GM23338 (cell line): ENCODE measurements around the gene GPR141. TPM values are rescaled to one million over a fixed set of nuclear protein-coding genes. Genes with fewer than 3 reads are reported as not detected.
A peak's percentile ranks its signal among the peaks of the same experiment; 100 is the strongest.

ENCODE experiments used
- ATAC-seq: fragments of 200-7000 bp; cut with Tn5 transposase; 3 replicates; pipeline ENCODE4 v1.9.1; 2020
- DNase-seq: peaks from one replicate; pipeline ENCODE4 v3.0.0-alpha.2; 2015; ENCODE audit warnings: low spot score
- H2AFZ ChIP-seq: fragments of 200-600 bp; sonication (generic); 2 replicates; pipeline ENCODE4 v1.8.0; 2016; ENCODE audit warnings: antibody characterized with exemption, mild to moderate bottlenecking, moderate library complexity
- H3F3A ChIP-seq: fragments of 200-600 bp; sonication (generic); replicated peaks from 2 replicates; pipeline ENCODE4 v1.8.0; 2017; ENCODE audit warnings: antibody characterized with exemption, mixed run types, low read depth
- H3K27ac ChIP-seq: fragments of 200-600 bp; sonication (generic); 2 replicates; pipeline ENCODE4 v1.6.1; 2016; ENCODE audit warnings: low read depth
- H3K27me3 ChIP-seq: fragments of 200-600 bp; sonication (generic); 2 replicates; pipeline ENCODE4 v1.8.0; 2016; ENCODE audit warnings: mild to moderate bottlenecking, mixed run types, moderate library complexity; ENCODE audit not compliant: insufficient read depth
- H3K36me3 ChIP-seq: fragments of 200-600 bp; sonication (generic); 2 replicates; pipeline ENCODE4 v1.8.0; 2016; ENCODE audit warnings: mild to moderate bottlenecking; ENCODE audit not compliant: insufficient read depth
- H3K4me1 ChIP-seq: fragments of 200-600 bp; sonication (generic); 2 replicates; pipeline ENCODE4 v1.8.0; 2016; ENCODE audit warnings: mild to moderate bottlenecking, moderate library complexity; ENCODE audit not compliant: insufficient read depth
- H3K4me2 ChIP-seq: fragments of 200-600 bp; sonication (generic); 2 replicates; pipeline ENCODE4 v1.7.1; 2017; ENCODE audit warnings: mixed run types
- H3K4me3 ChIP-seq: fragments of 200-600 bp; sonication (generic); 2 replicates; pipeline ENCODE4 v1.6.1; 2016; ENCODE audit warnings: mixed run types
- H3K79me2 ChIP-seq: fragments of 200-600 bp; sonication (generic); replicated peaks from 2 replicates; pipeline ENCODE4 v1.8.0; 2017; ENCODE audit warnings: mild to moderate bottlenecking; ENCODE audit not compliant: insufficient read depth
- H3K9me2 ChIP-seq: fragments of 200-600 bp; sonication (generic); 2 replicates; pipeline ENCODE4 v1.8.0; 2017; ENCODE audit not compliant: insufficient read depth
- H4K20me1 ChIP-seq: fragments of 200-600 bp; sonication (generic); replicated peaks from 2 replicates; pipeline ENCODE4 v1.8.0; 2017; ENCODE audit warnings: mild to moderate bottlenecking; ENCODE audit not compliant: insufficient read depth
- H3K27ac Mint-ChIP-seq: 2 replicates; pipeline ENCODE4 v1.8.0; 2020; ENCODE audit warnings: inconsistent platforms, mild to moderate bottlenecking, moderate library complexity, mixed read lengths
- H3K27me3 Mint-ChIP-seq: 3 replicates; pipeline ENCODE4 v1.8.0; 2022; ENCODE audit warnings: low read depth, mild to moderate bottlenecking, moderate library complexity, mixed read lengths, inconsistent platforms; ENCODE audit not compliant: insufficient read depth, poor library complexity
- H3K36me3 Mint-ChIP-seq: 3 replicates; pipeline ENCODE4 v1.8.0; 2021; ENCODE audit warnings: low read depth, mild to moderate bottlenecking, inconsistent platforms, moderate library complexity, mixed read lengths
- H3K4me1 Mint-ChIP-seq: 3 replicates; pipeline ENCODE4 v1.8.0; 2020; ENCODE audit warnings: mild to moderate bottlenecking, inconsistent platforms, mixed read lengths
- H3K4me3 Mint-ChIP-seq: 3 replicates; pipeline ENCODE4 v1.8.0; 2021; ENCODE audit warnings: moderate library complexity, mild to moderate bottlenecking, inconsistent platforms, mixed read lengths
- H3K9me3 Mint-ChIP-seq: 3 replicates; pipeline ENCODE4 v1.8.0; 2020; ENCODE audit warnings: moderate library complexity, mild to moderate bottlenecking, inconsistent platforms, mixed read lengths
- EZH2 ChIP-seq: fragments of 200-600 bp; sonication (generic); IDR thresholded peaks from one replicate; pipeline ENCODE4 v1.8.0; 2017; ENCODE audit warnings: antibody characterized with exemption, mild to moderate bottlenecking, low read depth; ENCODE audit not compliant: unreplicated experiment
- EZH2phosphoT487 ChIP-seq: fragments of 200-600 bp; sonication (generic); IDR thresholded peaks from one replicate; pipeline ENCODE4 v1.8.1; 2018; ENCODE audit warnings: antibody characterized with exemption; ENCODE audit not compliant: unreplicated experiment
- JUNB ChIP-seq: IDR thresholded peaks from one replicate; pipeline ENCODE4 v1.6.1; 2016; ENCODE audit warnings: antibody characterized with exemption; ENCODE audit not compliant: unreplicated experiment
- NANOG ChIP-seq: IDR thresholded peaks from 2 replicates; pipeline ENCODE4 v1.6.1; 2016; ENCODE audit warnings: antibody characterized with exemption, borderline replicate concordance
- STAT1 ChIP-seq: IDR thresholded peaks from one replicate; pipeline ENCODE4 v1.6.1; 2016; ENCODE audit warnings: antibody characterized with exemption; ENCODE audit not compliant: unreplicated experiment
- polyA plus RNA-seq: library from polyadenylated mRNA; unstranded; fragments of >200 nt; fragmentation: Nextera tagmentation; extraction: Ambion mirVana; gene quantifications from 2 replicates; pipeline ENCODE4 v1.2.1, GENCODE V29; 2016
- total RNA-seq: library from RNA; depleted of rRNA; stranded (reverse); fragments of >200 nt; shearing (Covaris generic); gene quantifications from 2 replicates; pipeline ENCODE4 v1.2.3, GENCODE V29; 2014
- TF ChIP-seq, protein P1 (sequence below): IDR thresholded peaks from 2 replicates; pipeline ENCODE4 v1.6.1; 2016; ENCODE audit warnings: antibody characterized with exemption
- TF ChIP-seq, protein P2 (sequence below): fragments of 250-450 bp; sonication (Bioruptor Pico); IDR thresholded peaks from 2 replicates; pipeline ENCODE4 v1.5.0; 2020; ENCODE audit warnings: mild to moderate bottlenecking, moderate library complexity

The GPR141 gene
- total and polyA plus RNA-seq, 2 experiments from 2014 or later = 0.80 TPM; not detected in 1

DNA sequence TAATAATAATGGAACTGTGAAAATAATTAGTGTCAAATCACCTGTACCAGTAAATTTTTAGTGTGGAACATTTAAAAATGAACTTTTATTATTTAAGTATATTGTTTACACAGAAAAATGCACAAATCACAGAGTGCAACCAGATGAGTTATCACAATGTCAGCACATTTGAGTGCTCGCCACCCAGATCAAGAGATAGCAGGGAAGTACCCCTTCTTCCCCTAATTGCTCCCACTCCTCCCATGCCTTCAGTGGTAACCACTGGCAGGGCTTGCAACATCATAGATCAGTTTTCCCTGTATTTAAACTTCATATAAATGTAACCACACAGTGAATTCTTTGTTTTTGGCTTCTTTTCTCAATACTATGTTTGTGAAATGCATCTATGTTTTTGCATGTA is 7.8 kb upstream of the GPR141 start:
- H3K4me3 ChIP-seq = no peak overlapping the region
- no peaks in the 10 kb centered on the region for H4K20me1 ChIP-seq
- H2AFZ ChIP-seq = no peak overlapping the region
- Mint-ChIP-seq H3K4me3 (no peak overlapping the region), H3K27ac (no peak overlapping the region), H3K27me3 (no peaks in the 10 kb centered on the region), H3K36me3 (no peaks in the 10 kb centered on the region), H3K9me3 (no peaks in the 10 kb centered on the region), H3K4me1 (peaks cover 7% of the 10 kb centered on the region)
- DNase-seq = no peak
- no peak overlapping the region for H3K27ac ChIP-seq
- no peaks in the 10 kb centered on the region for H3K27me3 ChIP-seq
- no peak for TF ChIP-seq EZH2phosphoT487
- no peak for TF ChIP-seq STAT1
- no peak for TF ChIP-seq EZH2
- TF ChIP-seq, protein P1, sequence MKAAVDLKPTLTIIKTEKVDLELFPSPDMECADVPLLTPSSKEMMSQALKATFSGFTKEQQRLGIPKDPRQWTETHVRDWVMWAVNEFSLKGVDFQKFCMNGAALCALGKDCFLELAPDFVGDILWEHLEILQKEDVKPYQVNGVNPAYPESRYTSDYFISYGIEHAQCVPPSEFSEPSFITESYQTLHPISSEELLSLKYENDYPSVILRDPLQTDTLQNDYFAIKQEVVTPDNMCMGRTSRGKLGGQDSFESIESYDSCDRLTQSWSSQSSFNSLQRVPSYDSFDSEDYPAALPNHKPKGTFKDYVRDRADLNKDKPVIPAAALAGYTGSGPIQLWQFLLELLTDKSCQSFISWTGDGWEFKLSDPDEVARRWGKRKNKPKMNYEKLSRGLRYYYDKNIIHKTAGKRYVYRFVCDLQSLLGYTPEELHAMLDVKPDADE = no peak
- TF ChIP-seq JUNB = no peak
- no peak for TF ChIP-seq NANOG
- H3K36me3 ChIP-seq = no peaks in the 10 kb centered on the region
- H3K79me2 ChIP-seq = no peaks in the 10 kb centered on the region
- no peaks in the 10 kb centered on the region for H3K9me2 ChIP-seq
- no peaks in the 10 kb centered on the region for H3F3A ChIP-seq
- H3K4me2 ChIP-seq = no peak overlapping the region
- no peaks in the 10 kb centered on the region for H3K4me1 ChIP-seq
- ATAC-seq = no peak

DNA sequence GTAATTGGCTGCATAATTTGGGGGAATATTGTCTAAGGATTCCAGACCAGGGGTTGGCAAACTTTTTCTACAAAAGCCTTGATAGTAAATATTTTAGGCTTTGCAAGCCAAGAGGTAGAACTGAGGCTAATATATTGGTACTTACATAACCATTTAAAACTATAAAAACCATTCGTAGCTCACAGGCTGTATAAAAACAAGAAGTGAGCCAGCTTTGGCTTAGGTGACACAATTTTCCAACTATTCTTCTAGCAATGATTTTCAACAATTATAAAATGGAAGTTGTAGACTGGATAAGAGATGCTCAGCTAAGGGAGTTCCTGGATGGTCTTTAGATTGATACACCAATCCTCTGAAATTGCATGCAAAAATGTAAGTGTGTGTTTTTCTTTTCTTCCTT is 1.4 kb downstream of the GPR141 start:
- Histone ChIP-seq H3K4me1 (peaks cover 19% of the 10 kb centered on the region), H3K4me3 (no peak overlapping the region), H3K9me2 (no peaks in the 10 kb centered on the region), H3K27me3 (no peaks in the 10 kb centered on the region), H2AFZ (no peak overlapping the region; the same call in 1 of the 2 replicates), H4K20me1 (no peaks in the 10 kb centered on the region), H3K27ac (no peak overlapping the region), H3F3A (no peaks in the 10 kb centered on the region), H3K79me2 (no peaks in the 10 kb centered on the region), H3K4me2 (no peak overlapping the region), H3K36me3 (no peaks in the 10 kb centered on the region)
- H3K9me3 Mint-ChIP-seq = no peaks in the 10 kb centered on the region
- peaks cover 2% of the 10 kb centered on the region for H3K27me3 Mint-ChIP-seq
- TF ChIP-seq JUNB = no peak
- TF ChIP-seq, protein P2, sequence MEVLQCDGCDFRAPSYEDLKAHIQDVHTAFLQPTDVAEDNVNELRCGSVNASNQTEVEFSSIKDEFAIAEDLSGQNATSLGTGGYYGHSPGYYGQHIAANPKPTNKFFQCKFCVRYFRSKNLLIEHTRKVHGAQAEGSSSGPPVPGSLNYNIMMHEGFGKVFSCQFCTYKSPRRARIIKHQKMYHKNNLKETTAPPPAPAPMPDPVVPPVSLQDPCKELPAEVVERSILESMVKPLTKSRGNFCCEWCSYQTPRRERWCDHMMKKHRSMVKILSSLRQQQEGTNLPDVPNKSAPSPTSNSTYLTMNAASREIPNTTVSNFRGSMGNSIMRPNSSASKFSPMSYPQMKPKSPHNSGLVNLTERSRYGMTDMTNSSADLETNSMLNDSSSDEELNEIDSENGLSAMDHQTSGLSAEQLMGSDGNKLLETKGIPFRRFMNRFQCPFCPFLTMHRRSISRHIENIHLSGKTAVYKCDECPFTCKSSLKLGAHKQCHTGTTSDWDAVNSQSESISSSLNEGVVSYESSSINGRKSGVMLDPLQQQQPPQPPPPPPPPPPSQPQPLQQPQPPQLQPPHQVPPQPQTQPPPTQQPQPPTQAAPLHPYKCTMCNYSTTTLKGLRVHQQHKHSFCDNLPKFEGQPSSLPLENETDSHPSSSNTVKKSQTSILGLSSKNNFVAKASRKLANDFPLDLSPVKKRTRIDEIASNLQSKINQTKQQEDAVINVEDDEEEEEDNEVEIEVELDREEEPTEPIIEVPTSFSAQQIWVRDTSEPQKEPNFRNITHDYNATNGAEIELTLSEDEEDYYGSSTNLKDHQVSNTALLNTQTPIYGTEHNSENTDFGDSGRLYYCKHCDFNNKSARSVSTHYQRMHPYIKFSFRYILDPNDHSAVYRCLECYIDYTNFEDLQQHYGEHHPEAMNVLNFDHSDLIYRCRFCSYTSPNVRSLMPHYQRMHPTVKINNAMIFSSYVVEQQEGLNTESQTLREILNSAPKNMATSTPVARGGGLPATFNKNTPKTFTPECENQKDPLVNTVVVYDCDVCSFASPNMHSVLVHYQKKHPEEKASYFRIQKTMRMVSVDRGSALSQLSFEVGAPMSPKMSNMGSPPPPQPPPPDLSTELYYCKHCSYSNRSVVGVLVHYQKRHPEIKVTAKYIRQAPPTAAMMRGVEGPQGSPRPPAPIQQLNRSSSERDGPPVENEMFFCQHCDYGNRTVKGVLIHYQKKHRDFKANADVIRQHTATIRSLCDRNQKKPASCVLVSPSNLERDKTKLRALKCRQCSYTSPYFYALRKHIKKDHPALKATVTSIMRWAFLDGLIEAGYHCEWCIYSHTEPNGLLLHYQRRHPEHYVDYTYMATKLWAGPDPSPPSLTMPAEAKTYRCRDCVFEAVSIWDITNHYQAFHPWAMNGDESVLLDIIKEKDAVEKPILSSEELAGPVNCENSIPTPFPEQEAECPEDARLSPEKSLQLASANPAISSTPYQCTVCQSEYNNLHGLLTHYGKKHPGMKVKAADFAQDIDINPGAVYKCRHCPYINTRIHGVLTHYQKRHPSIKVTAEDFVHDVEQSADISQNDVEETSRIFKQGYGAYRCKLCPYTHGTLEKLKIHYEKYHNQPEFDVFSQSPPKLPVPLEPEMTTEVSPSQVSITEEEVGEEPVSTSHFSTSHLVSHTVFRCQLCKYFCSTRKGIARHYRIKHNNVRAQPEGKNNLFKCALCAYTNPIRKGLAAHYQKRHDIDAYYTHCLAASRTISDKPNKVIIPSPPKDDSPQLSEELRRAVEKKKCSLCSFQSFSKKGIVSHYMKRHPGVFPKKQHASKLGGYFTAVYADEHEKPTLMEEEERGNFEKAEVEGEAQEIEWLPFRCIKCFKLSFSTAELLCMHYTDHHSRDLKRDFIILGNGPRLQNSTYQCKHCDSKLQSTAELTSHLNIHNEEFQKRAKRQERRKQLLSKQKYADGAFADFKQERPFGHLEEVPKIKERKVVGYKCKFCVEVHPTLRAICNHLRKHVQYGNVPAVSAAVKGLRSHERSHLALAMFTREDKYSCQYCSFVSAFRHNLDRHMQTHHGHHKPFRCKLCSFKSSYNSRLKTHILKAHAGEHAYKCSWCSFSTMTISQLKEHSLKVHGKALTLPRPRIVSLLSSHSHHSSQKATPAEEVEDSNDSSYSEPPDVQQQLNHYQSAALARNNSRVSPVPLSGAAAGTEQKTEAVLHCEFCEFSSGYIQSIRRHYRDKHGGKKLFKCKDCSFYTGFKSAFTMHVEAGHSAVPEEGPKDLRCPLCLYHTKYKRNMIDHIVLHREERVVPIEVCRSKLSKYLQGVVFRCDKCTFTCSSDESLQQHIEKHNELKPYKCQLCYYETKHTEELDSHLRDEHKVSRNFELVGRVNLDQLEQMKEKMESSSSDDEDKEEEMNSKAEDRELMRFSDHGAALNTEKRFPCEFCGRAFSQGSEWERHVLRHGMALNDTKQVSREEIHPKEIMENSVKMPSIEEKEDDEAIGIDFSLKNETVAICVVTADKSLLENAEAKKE (CRISPR knock-in tag) = no peak
- peak overlapping the region; percentile 89 for H3K27ac Mint-ChIP-seq
- DNase-seq (no peak), ATAC-seq (no peak)
- no peaks in the 10 kb centered on the region for H3K36me3 Mint-ChIP-seq
- H3K4me3 Mint-ChIP-seq = no peak overlapping the region
- H3K4me1 Mint-ChIP-seq = peaks cover 27% of the 10 kb centered on the region
